ENCODE results near the gene SP2.

GRCh38 chr17:47961406-47961805, 65.4 kb downstream of the SP2 start:
- no peak for TF ChIP-seq POLR2A (IDR thresholded peaks at IDR 0.05)
- no peak for TF ChIP-seq CTCF (IDR thresholded peaks at IDR 0.05)
